ENCODE results near the gene OR52B2. TPM values are rescaled to one million over a fixed set of nuclear protein-coding genes. Genes with fewer than 3 reads are reported as not detected.
A peak's percentile ranks its signal among the peaks of the same experiment; 100 is the strongest.

Gene OR52B2
- polyA plus RNA-seq (2011; rRNA removed) (not detected in 2 replicates), polyA minus RNA-seq (2011; rRNA and poly(A)+ RNA removed) (not detected in 2 replicates)

DNA sequence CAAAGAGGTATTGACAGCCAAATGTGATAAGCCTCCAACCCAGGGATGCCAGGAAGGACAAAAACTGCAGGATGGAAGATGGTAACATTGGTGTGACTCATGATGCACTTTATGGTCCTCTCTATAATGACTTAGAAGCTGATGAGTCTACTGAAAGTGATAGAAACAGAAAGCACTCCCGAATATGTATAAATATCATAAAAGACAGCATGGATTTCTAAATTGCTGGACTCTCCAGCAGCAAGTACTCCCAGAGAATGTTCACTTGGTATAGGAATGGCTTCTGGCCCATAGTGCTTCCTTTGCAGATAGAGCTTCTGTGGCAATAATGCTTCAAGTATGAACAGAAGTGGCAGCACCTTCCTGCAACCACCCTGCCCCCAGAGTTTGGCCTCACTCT is at the start of gene OR52B2:
Gene OR52B2, minus strand, starts transcription at position 101 of the 400 bp plus-strand sequence. Its CDS starts 0 bp downstream, at position 101.
- TF ChIP-seq, protein P1, sequence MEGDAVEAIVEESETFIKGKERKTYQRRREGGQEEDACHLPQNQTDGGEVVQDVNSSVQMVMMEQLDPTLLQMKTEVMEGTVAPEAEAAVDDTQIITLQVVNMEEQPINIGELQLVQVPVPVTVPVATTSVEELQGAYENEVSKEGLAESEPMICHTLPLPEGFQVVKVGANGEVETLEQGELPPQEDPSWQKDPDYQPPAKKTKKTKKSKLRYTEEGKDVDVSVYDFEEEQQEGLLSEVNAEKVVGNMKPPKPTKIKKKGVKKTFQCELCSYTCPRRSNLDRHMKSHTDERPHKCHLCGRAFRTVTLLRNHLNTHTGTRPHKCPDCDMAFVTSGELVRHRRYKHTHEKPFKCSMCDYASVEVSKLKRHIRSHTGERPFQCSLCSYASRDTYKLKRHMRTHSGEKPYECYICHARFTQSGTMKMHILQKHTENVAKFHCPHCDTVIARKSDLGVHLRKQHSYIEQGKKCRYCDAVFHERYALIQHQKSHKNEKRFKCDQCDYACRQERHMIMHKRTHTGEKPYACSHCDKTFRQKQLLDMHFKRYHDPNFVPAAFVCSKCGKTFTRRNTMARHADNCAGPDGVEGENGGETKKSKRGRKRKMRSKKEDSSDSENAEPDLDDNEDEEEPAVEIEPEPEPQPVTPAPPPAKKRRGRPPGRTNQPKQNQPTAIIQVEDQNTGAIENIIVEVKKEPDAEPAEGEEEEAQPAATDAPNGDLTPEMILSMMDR (IDR thresholded peaks at IDR 0.05; ENCODE audit: insufficient read depth, low read depth, low read length), result no peak
- H3K27me3 ChIP-seq (ENCODE audit: control insufficient read depth, insufficient read depth, low read length), result no peaks in the 10 kb centered on the region
- no peak within 1 kb of the TSS for H3K4me3 ChIP-seq (ENCODE audit: low read depth, low read length)
- ChIA-PET CTCF (no interaction called here), POLR2A (no interaction called here)
- no peak for DNase-seq (ENCODE audit: low read depth)
- H3K36me3 ChIP-seq (ENCODE audit: control insufficient read depth, insufficient read depth, low read length), result no peaks in the 10 kb centered on the region

DNA sequence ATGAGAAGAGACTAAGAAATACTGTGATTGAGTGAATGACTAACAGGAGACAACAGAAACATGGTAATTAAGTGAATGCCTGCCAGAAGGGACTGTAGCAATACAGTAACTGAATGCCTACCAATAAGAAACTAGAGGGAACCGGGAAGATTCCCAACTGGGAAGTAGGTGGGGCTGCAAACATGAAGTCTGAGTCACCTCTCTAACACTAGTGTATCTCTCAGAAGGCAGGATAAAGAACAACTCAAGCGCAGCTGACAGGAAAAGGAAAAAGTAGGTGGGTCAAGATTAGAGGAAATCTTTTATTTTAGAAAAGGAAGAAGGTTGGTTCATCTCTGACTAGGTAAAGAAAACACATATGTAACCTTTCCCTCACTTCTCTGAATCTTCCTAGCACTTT is 49.2 kb upstream of the OR52B2 start:
- ChIA-PET POLR2A (no interaction called here), CTCF (interaction anchor here (0.8 kb wide), 1 partner anchor 143 kb away, joined by 3 read pairs; no protein-coding TSS in a partner anchor)
- Histone ChIP-seq H3K27me3 (ENCODE audit: control insufficient read depth, insufficient read depth, low read length) (no peaks in the 10 kb centered on the region), H3K36me3 (ENCODE audit: control insufficient read depth, insufficient read depth, low read length) (peaks cover 22% of the 10 kb centered on the region), H3K4me3 (ENCODE audit: low read depth, low read length) (no peak overlapping the region)
- peak; percentile 76 for DNase-seq (ENCODE audit: low read depth)
- TF ChIP-seq, protein P1 (IDR thresholded peaks at IDR 0.05; ENCODE audit: insufficient read depth, low read depth, low read length), result no peak

DNA sequence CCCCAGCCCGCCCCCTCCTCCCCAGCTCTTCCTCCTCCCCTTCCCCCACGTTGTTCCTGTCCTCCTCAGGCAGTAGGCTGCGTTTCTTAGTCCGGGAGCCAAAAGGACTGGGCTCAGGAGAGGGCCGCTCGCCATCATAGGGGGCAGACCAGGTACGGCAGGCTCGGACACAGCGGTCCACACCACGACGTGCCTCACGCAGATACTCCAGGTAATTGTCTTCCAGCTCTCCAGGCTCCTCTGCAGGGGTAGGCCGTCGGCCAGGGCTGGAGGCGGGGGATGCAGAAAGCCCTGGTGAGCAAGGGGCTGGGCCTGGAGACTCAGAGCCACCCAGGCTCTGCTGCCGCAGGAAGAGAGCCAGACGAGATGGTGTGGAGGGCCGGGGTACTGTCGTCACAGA is 47.6 kb upstream of the OR52B2 start:
- no peak overlapping the region for H3K4me3 ChIP-seq (ENCODE audit: low read depth, low read length)
- no peaks in the 10 kb centered on the region for H3K27me3 ChIP-seq (ENCODE audit: control insufficient read depth, insufficient read depth, low read length)
- CTCF ChIA-PET, result interaction anchor here (0.9 kb wide), 1 partner anchor 30 kb away, joined by 3 read pairs; no protein-coding TSS in a partner anchor
- POLR2A ChIA-PET, result no interaction called here
- TF ChIP-seq, protein P1 (IDR thresholded peaks at IDR 0.05; ENCODE audit: insufficient read depth, low read depth, low read length), result no peak
- H3K36me3 ChIP-seq (ENCODE audit: control insufficient read depth, insufficient read depth, low read length), result peaks cover 17% of the 10 kb centered on the region
- no peak for DNase-seq (ENCODE audit: low read depth)

DNA sequence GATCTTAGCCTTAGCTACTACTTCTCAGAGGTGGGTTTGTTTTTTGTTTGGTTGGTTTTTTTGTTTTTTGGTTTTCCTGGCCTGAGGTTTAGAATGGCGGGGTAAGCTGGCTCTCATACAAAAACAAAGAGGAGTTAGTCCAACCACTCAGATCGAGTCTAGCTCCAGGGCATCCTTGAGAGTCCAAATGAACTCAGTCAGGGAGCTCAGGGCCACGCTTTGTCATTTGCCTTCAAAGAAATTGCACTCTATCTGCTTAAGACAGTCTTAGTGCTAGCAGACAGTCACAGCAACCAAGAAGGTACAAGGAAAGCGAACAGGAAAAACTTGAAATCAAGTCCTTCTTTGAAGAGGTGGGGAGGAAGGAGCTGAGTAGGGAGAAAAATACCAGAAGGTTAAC is 46.4 kb upstream of the OR52B2 start:
- CTCF ChIA-PET, result interaction anchor here (0.6 to 2.2 kb wide), 3 partner anchors 10 to 137 kb away, joined by 4 to 8 read pairs (median 5); no protein-coding TSS in a partner anchor
- POLR2A ChIA-PET, result no interaction called here
- Histone ChIP-seq H3K36me3 (ENCODE audit: control insufficient read depth, insufficient read depth, low read length) (peaks cover 14% of the 10 kb centered on the region), H3K27me3 (ENCODE audit: control insufficient read depth, insufficient read depth, low read length) (no peaks in the 10 kb centered on the region), H3K4me3 (ENCODE audit: low read depth, low read length) (no peak overlapping the region)
- TF ChIP-seq, protein P1 (IDR thresholded peaks at IDR 0.05; ENCODE audit: insufficient read depth, low read depth, low read length), result no peak
- DNase-seq (ENCODE audit: low read depth), result no peak

DNA sequence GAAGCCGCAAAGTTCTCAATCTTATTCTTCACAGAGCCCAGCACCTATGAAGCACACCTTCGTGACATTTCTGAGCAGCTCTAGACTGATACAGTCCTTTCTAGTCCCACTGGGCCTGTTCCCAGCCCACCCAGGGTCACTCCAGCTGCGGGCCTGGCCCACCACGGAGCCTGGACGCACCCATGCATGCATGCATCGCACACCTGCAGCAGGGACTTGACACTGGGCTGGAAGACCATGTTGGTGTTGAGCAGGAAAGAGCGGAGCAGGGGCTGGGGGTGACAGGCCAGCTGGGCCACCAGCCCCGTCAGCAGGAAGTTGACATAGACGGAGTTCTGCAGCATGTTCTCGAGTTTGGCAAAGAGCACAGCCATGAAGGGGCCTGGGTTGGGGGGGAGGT is 44.4 kb upstream of the OR52B2 start:
- TF ChIP-seq, protein P1 (IDR thresholded peaks at IDR 0.05; ENCODE audit: insufficient read depth, low read depth, low read length), result no peak
- Histone ChIP-seq H3K36me3 (ENCODE audit: control insufficient read depth, insufficient read depth, low read length) (peaks cover 25% of the 10 kb centered on the region), H3K4me3 (ENCODE audit: low read depth, low read length) (no peak overlapping the region), H3K27me3 (ENCODE audit: control insufficient read depth, insufficient read depth, low read length) (no peaks in the 10 kb centered on the region)
- ChIA-PET CTCF (interaction anchor here (0.6 kb wide), 1 partner anchor 1601 kb away, joined by 3 read pairs; no protein-coding TSS in a partner anchor), POLR2A (no interaction called here)
- no peak for DNase-seq (ENCODE audit: low read depth)
